Prostate gland (tissue), 2 donors: ENCODE results near the gene RBM6. TPM values are rescaled to one million over a fixed set of nuclear protein-coding genes. Genes with fewer than 3 reads are reported as not detected.

Experiments
- DNase-seq: peaks from one replicate; pipeline ENCODE4 v3.0.0-alpha.2; 2019; ENCODE audit warnings: low spot score
- H3K27ac ChIP-seq, 2 donors: fragments of 200-600 bp; sonication (generic); 2 replicates each; pipeline ENCODE4 v1.5.1; 2017 to 2019
- H3K27me3 ChIP-seq: fragments of 200-600 bp; sonication (generic); replicated peaks from 2 replicates; pipeline ENCODE4 v1.5.1; 2019; ENCODE audit not compliant: insufficient read depth
- H3K36me3 ChIP-seq, 2 donors: fragments of 200-600 bp; sonication (generic); 1 replicate in 1 of 2; 2 replicates in 1 of 2; pipeline versions ENCODE4 v1.5.1 to v1.8.1; 2017 to 2019
- H3K4me1 ChIP-seq: fragments of 200-600 bp; sonication (generic); replicated peaks from 2 replicates; pipeline ENCODE4 v1.5.1; 2019
- H3K4me3 ChIP-seq, 2 donors: fragments of 200-600 bp; sonication (generic); 2 replicates each; pipeline ENCODE4 v1.5.1; 2017 to 2019
- H3K9me3 ChIP-seq: fragments of 200-600 bp; sonication (generic); 2 replicates; pipeline ENCODE4 v1.5.1; 2017
- CTCF ChIP-seq, 4 experiments: fragments of 200-600 bp in 2 of 4; fragments of 450-650 bp in 2 of 4; sonication (generic) in 2 of 4; IDR thresholded peaks; 1 replicate in 3 of 4; 2 replicates in 1 of 4; pipeline ENCODE4 v1.5.1; 2016 to 2019; ENCODE audit warnings: antibody characterized with exemption in 4 of 4, mild to moderate bottlenecking in 2 of 4, moderate library complexity in 2 of 4
- POLR2A ChIP-seq: fragments of 450-650 bp; IDR thresholded peaks from one replicate; pipeline ENCODE4 v1.6.1; 2016; ENCODE audit warnings: antibody characterized with exemption, mild to moderate bottlenecking
- POLR2AphosphoS5 ChIP-seq: sonication (generic); formaldehyde crosslinking; IDR thresholded peaks from one replicate; pipeline ENCODE4 v1.6.1; 2017; ENCODE audit warnings: antibody characterized with exemption
- WGBS: methylation state at CpG from one replicate; pipeline ENCODE4 v1.1.5; 2018; 5-methylcytosine and 5-hydroxymethylcytosine counted together
- intact Hi-C: fragments of 100-400 bp; cut with DNase I; formaldehyde crosslinking; loops from one replicate; pipeline ENCODE4 v1.14.2; 2022
- total RNA-seq, 2 donors: library from RNA; depleted of rRNA; stranded (reverse); fragments of >200 nt; gene quantifications; one replicate each; pipeline ENCODE4 v1.1.0, GENCODE V29; 2016

Gene RBM6
- total RNA-seq, 2 donors from 2014 or later = 53.1 to 176 TPM

- DNase-seq = no peak
- no peak overlapping the region for H3K4me3 ChIP-seq
- intact Hi-C loops = no loop called here
- no peaks in the 10 kb centered on the region for H3K27me3 ChIP-seq
- H3K9me3 ChIP-seq = no peaks in the 10 kb centered on the region
- H3K4me1 ChIP-seq = peaks cover 7% of the 10 kb centered on the region
- H3K27ac ChIP-seq = no peak overlapping the region
- peaks cover 2 to 7% of the 10 kb centered on the region in 2 donors for H3K36me3 ChIP-seq
- TF ChIP-seq POLR2A = no peak
- 75% methylated on average over 13 of the region's 14 CpGs for WGBS
These were observed 182.9 kb downstream of the RBM6 start for GRCh38 chr3:50122661-50123391.

GRCh38 chr3:50123394-50124051 lies 183.6 kb downstream of the RBM6 start:
- Histone ChIP-seq H3K36me3 (peaks cover 0 to 7% of the 10 kb centered on the region in 2 donors), H3K4me3 (no peak overlapping the region), H3K27ac (no peak overlapping the region), H3K9me3 (no peaks in the 10 kb centered on the region), H3K27me3 (no peaks in the 10 kb centered on the region), H3K4me1 (peaks cover 7% of the 10 kb centered on the region)
- no peak for DNase-seq
- TF ChIP-seq CTCF (IDR thresholded peaks at IDR 0.05) (no peak), POLR2A (no peak), POLR2AphosphoS5 (no peak)
- intact Hi-C loops = no loop called here
- 43% methylated on average over 4 of the region's 4 CpGs for WGBS

- intact Hi-C loops = no loop called here
- Histone ChIP-seq H3K27me3 (no peaks in the 10 kb centered on the region), H3K4me1 (peaks cover 7% of the 10 kb centered on the region), H3K36me3 (peaks cover 0 to 7% of the 10 kb centered on the region in 2 donors), H3K9me3 (no peaks in the 10 kb centered on the region), H3K4me3 (no peak overlapping the region), H3K27ac (no peak overlapping the region)
- WGBS = 13% methylated on average over 15 of the region's 15 CpGs
- no peak for DNase-seq
- TF ChIP-seq POLR2AphosphoS5 (no peak), CTCF (IDR thresholded peaks at IDR 0.05) (no peak)
These were observed 184.3 kb downstream of the RBM6 start for GRCh38 chr3:50124052-50124799.

GRCh38 chr3:50124800-50125178 lies 184.8 kb downstream of the RBM6 start:
- H3K27ac ChIP-seq = no peak overlapping the region
- 13% methylated on average over 12 of the region's 12 CpGs for WGBS
- no peaks in the 10 kb centered on the region for H3K27me3 ChIP-seq
- no peak for TF ChIP-seq POLR2AphosphoS5
- TF ChIP-seq POLR2A = no peak
- no peak for TF ChIP-seq CTCF (IDR thresholded peaks at IDR 0.05)
- H3K9me3 ChIP-seq = no peaks in the 10 kb centered on the region
- no peak overlapping the region for H3K4me3 ChIP-seq
- DNase-seq = no peak
- intact Hi-C loops = no loop called here
- H3K4me1 ChIP-seq = peaks cover 7% of the 10 kb centered on the region
- H3K36me3 ChIP-seq = peaks cover 0 to 2% of the 10 kb centered on the region in 2 donors

DNA sequence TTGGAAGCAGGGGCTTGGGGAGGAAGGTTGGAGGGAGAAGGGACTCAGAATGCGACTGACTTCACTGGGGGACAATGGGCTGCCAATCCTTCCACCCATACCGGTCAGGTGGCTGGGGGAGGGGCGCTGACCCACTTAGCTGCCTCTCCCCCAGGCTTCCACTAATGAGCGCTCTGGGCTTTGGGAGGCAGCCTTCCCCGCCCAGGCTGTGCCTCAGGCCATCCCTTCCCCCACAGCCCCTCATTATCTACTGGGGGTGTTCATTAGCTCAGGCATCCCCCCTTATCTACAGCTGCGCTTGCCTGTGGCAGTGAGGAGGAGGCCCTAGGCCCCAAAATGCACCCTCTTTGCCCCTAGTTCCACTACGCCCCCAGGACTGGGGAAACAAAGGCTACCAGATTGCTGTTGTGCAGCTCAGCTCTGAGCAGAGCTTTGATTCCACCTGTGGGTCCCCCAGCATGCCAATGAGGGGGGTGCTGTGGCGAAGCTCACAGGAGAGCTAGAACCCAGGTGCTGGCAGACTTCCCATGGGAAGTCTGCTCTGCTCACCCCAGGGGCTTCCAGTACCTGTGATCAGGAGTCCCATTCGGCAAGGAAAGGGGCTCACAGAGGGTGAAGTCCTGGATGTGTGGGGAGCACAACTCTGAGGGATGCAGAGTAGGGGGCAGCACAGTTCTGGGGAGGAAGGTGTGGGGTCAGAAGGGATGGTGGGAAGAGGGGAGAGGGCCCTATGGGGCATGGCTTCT lies 185.8 kb downstream of the RBM6 start:
- WGBS = 67% methylated on average over 8 of the region's 9 CpGs
- Histone ChIP-seq H3K4me3 (no peak overlapping the region), H3K4me1 (peaks cover 7% of the 10 kb centered on the region), H3K27ac (no peak overlapping the region), H3K36me3 (no peaks in the 10 kb centered on the region), H3K9me3 (no peaks in the 10 kb centered on the region), H3K27me3 (no peaks in the 10 kb centered on the region)
- DNase-seq = no peak
- TF ChIP-seq POLR2A = no peak
- TF ChIP-seq CTCF (IDR thresholded peaks at IDR 0.05) = no peak
- no peak for TF ChIP-seq POLR2AphosphoS5
- intact Hi-C loops = no loop called here
